ENCODE measurements around the gene ENOSF1.

Gene ENOSF1

GRCh38 chr18:649341-649740 lies 63.1 kb downstream of the ENOSF1 start:
- no peaks in the 10 kb centered on the region for H3K27me3 ChIP-seq (replicated peaks; ENCODE audit: control insufficient read depth, insufficient read depth, low read length, poor library complexity, severe bottlenecking)
- DNase-seq = no peak
- H3K4me3 ChIP-seq (ENCODE audit: insufficient read depth, low read depth, low read length, poor library complexity, severe bottlenecking) = no peak overlapping the region
- H3K9me3 ChIP-seq (ENCODE audit: control insufficient read depth, low read length) = no peaks in the 10 kb centered on the region
- no peaks in the 10 kb centered on the region for H3K4me1 ChIP-seq (ENCODE audit: control insufficient read depth, insufficient read depth, low read length, poor library complexity, severe bottlenecking)
- H3K36me3 ChIP-seq (ENCODE audit: control insufficient read depth, insufficient read depth, low read length) = no peaks in the 10 kb centered on the region
- H3K27ac ChIP-seq (ENCODE audit: insufficient read depth, low read length, poor library complexity, severe bottlenecking) = no peak overlapping the region

- H3K4me1 ChIP-seq (ENCODE audit: control insufficient read depth, insufficient read depth, low read length, poor library complexity, severe bottlenecking) = no peaks in the 10 kb centered on the region
- no peak overlapping the region for H3K4me3 ChIP-seq (ENCODE audit: insufficient read depth, low read depth, low read length, poor library complexity, severe bottlenecking)
- no peaks in the 10 kb centered on the region for H3K9me3 ChIP-seq (ENCODE audit: control insufficient read depth, low read length)
- DNase-seq = no peak
- H3K36me3 ChIP-seq (ENCODE audit: control insufficient read depth, insufficient read depth, low read length) = no peaks in the 10 kb centered on the region
- H3K27ac ChIP-seq (ENCODE audit: insufficient read depth, low read length, poor library complexity, severe bottlenecking) = no peak overlapping the region
- H3K27me3 ChIP-seq (replicated peaks; ENCODE audit: control insufficient read depth, insufficient read depth, low read length, poor library complexity, severe bottlenecking) = no peaks in the 10 kb centered on the region
Observed at GRCh38 chr18:647304-647703, 65.1 kb downstream of the ENOSF1 start.

GRCh38 chr18:644395-645004 lies 67.9 kb downstream of the ENOSF1 start:
- Histone ChIP-seq H3K27ac (ENCODE audit: insufficient read depth, low read length, poor library complexity, severe bottlenecking) (no peak overlapping the region), H3K9me3 (ENCODE audit: control insufficient read depth, low read length) (no peaks in the 10 kb centered on the region), H3K36me3 (ENCODE audit: control insufficient read depth, insufficient read depth, low read length) (no peaks in the 10 kb centered on the region), H3K4me3 (ENCODE audit: insufficient read depth, low read depth, low read length, poor library complexity, severe bottlenecking) (no peak overlapping the region), H3K27me3 (replicated peaks; ENCODE audit: control insufficient read depth, insufficient read depth, low read length, poor library complexity, severe bottlenecking) (no peaks in the 10 kb centered on the region), H3K4me1 (ENCODE audit: control insufficient read depth, insufficient read depth, low read length, poor library complexity, severe bottlenecking) (no peaks in the 10 kb centered on the region)
- DNase-seq = no peak

GRCh38 chr18:641224-641623 lies 71.2 kb downstream of the ENOSF1 start:
- H3K9me3 ChIP-seq (ENCODE audit: control insufficient read depth, low read length) = no peaks in the 10 kb centered on the region
- no peaks in the 10 kb centered on the region for H3K4me1 ChIP-seq (ENCODE audit: control insufficient read depth, insufficient read depth, low read length, poor library complexity, severe bottlenecking)
- H3K4me3 ChIP-seq (ENCODE audit: insufficient read depth, low read depth, low read length, poor library complexity, severe bottlenecking) = no peak overlapping the region
- H3K36me3 ChIP-seq (ENCODE audit: control insufficient read depth, insufficient read depth, low read length) = no peaks in the 10 kb centered on the region
- no peak overlapping the region for H3K27ac ChIP-seq (ENCODE audit: insufficient read depth, low read length, poor library complexity, severe bottlenecking)
- DNase-seq = no peak
- H3K27me3 ChIP-seq (replicated peaks; ENCODE audit: control insufficient read depth, insufficient read depth, low read length, poor library complexity, severe bottlenecking) = no peaks in the 10 kb centered on the region

GRCh38 chr18:635171-635570 lies 77.3 kb downstream of the ENOSF1 start:
- no peak for DNase-seq
- Histone ChIP-seq H3K27me3 (replicated peaks; ENCODE audit: control insufficient read depth, insufficient read depth, low read length, poor library complexity, severe bottlenecking) (no peaks in the 10 kb centered on the region), H3K27ac (ENCODE audit: insufficient read depth, low read length, poor library complexity, severe bottlenecking) (no peak overlapping the region), H3K36me3 (ENCODE audit: control insufficient read depth, insufficient read depth, low read length) (no peaks in the 10 kb centered on the region), H3K9me3 (ENCODE audit: control insufficient read depth, low read length) (no peaks in the 10 kb centered on the region), H3K4me1 (ENCODE audit: control insufficient read depth, insufficient read depth, low read length, poor library complexity, severe bottlenecking) (no peaks in the 10 kb centered on the region), H3K4me3 (ENCODE audit: insufficient read depth, low read depth, low read length, poor library complexity, severe bottlenecking) (no peak overlapping the region)

GRCh38 chr18:634551-635045 lies 77.8 kb downstream of the ENOSF1 start:
- no peak for DNase-seq
- H3K4me1 ChIP-seq (ENCODE audit: control insufficient read depth, insufficient read depth, low read length, poor library complexity, severe bottlenecking) = no peaks in the 10 kb centered on the region
- H3K4me3 ChIP-seq (ENCODE audit: insufficient read depth, low read depth, low read length, poor library complexity, severe bottlenecking) = no peak overlapping the region
- no peaks in the 10 kb centered on the region for H3K9me3 ChIP-seq (ENCODE audit: control insufficient read depth, low read length)
- no peak overlapping the region for H3K27ac ChIP-seq (ENCODE audit: insufficient read depth, low read length, poor library complexity, severe bottlenecking)
- no peaks in the 10 kb centered on the region for H3K27me3 ChIP-seq (replicated peaks; ENCODE audit: control insufficient read depth, insufficient read depth, low read length, poor library complexity, severe bottlenecking)
- H3K36me3 ChIP-seq (ENCODE audit: control insufficient read depth, insufficient read depth, low read length) = no peaks in the 10 kb centered on the region

GRCh38 chr18:631560-631959 lies 80.9 kb downstream of the ENOSF1 start:
- H3K27ac ChIP-seq (ENCODE audit: insufficient read depth, low read length, poor library complexity, severe bottlenecking) = no peak overlapping the region
- DNase-seq = no peak
- H3K4me1 ChIP-seq (ENCODE audit: control insufficient read depth, insufficient read depth, low read length, poor library complexity, severe bottlenecking) = no peaks in the 10 kb centered on the region
- no peaks in the 10 kb centered on the region for H3K27me3 ChIP-seq (replicated peaks; ENCODE audit: control insufficient read depth, insufficient read depth, low read length, poor library complexity, severe bottlenecking)
- no peak overlapping the region for H3K4me3 ChIP-seq (ENCODE audit: insufficient read depth, low read depth, low read length, poor library complexity, severe bottlenecking)
- no peaks in the 10 kb centered on the region for H3K9me3 ChIP-seq (ENCODE audit: control insufficient read depth, low read length)
- H3K36me3 ChIP-seq (ENCODE audit: control insufficient read depth, insufficient read depth, low read length) = no peaks in the 10 kb centered on the region

- no peak overlapping the region for H3K27ac ChIP-seq (ENCODE audit: insufficient read depth, low read length, poor library complexity, severe bottlenecking)
- H3K9me3 ChIP-seq (ENCODE audit: control insufficient read depth, low read length) = no peaks in the 10 kb centered on the region
- H3K4me1 ChIP-seq (ENCODE audit: control insufficient read depth, insufficient read depth, low read length, poor library complexity, severe bottlenecking) = no peaks in the 10 kb centered on the region
- no peak overlapping the region for H3K4me3 ChIP-seq (ENCODE audit: insufficient read depth, low read depth, low read length, poor library complexity, severe bottlenecking)
- no peaks in the 10 kb centered on the region for H3K36me3 ChIP-seq (ENCODE audit: control insufficient read depth, insufficient read depth, low read length)
- DNase-seq = no peak
- no peaks in the 10 kb centered on the region for H3K27me3 ChIP-seq (replicated peaks; ENCODE audit: control insufficient read depth, insufficient read depth, low read length, poor library complexity, severe bottlenecking)
Observed at GRCh38 chr18:629269-630150, 82.9 kb downstream of the ENOSF1 start.

- no peaks in the 10 kb centered on the region for H3K4me1 ChIP-seq (ENCODE audit: control insufficient read depth, insufficient read depth, low read length, poor library complexity, severe bottlenecking)
- H3K36me3 ChIP-seq (ENCODE audit: control insufficient read depth, insufficient read depth, low read length) = no peaks in the 10 kb centered on the region
- no peak overlapping the region for H3K4me3 ChIP-seq (ENCODE audit: insufficient read depth, low read depth, low read length, poor library complexity, severe bottlenecking)
- DNase-seq = no peak
- no peaks in the 10 kb centered on the region for H3K27me3 ChIP-seq (replicated peaks; ENCODE audit: control insufficient read depth, insufficient read depth, low read length, poor library complexity, severe bottlenecking)
- no peak overlapping the region for H3K27ac ChIP-seq (ENCODE audit: insufficient read depth, low read length, poor library complexity, severe bottlenecking)
- H3K9me3 ChIP-seq (ENCODE audit: control insufficient read depth, low read length) = no peaks in the 10 kb centered on the region
Observed at GRCh38 chr18:627231-627630, 85.2 kb downstream of the ENOSF1 start.

All from effector memory CD4-positive, alpha-beta T cell (primary cell).